ENCODE measurements around the gene TBL1XR1. TPM values are rescaled to one million over a fixed set of nuclear protein-coding genes. Genes with fewer than 3 reads are reported as not detected.

Gene TBL1XR1
- polyA plus RNA-seq, 3 donors = 138 to 149 (median 138) TPM

- DNase-seq (ENCODE audit: low read depth in 3 of 3, low spot score in 2 of 3) = no peak
These were observed 77.5 kb downstream of the TBL1XR1 start for GRCh38 chr3:177119829-177120228.

- no peak for DNase-seq (ENCODE audit: low read depth in 3 of 3, low spot score in 2 of 3)
These were observed 83.0 kb downstream of the TBL1XR1 start for GRCh38 chr3:177114253-177114652.

DNA sequence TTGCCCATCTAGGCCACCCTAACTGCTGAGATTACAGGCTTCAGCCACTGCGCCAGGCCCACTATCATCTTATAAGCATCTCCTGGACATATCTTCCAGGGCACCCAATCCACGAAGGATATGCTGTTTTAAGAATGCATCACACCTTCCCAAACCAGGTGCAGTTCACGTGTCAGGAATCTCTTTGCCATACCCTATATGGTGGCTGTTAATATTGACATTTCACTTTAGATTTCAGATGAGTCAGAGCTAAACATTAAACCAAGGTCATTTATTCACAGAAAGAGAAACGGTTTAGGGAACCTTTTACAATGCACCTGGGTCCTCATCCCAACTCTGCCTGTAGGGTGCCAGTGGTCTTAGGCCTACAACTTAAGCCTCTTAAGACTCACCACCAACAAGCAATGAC is 85.7 kb downstream of the TBL1XR1 start:
- DNase-seq (ENCODE audit: low read depth in 3 of 3, low spot score in 2 of 3) = no peak

GRCh38 chr3:177110895-177111294 is 86.4 kb downstream of the TBL1XR1 start:
- no peak for DNase-seq (ENCODE audit: low read depth in 3 of 3, low spot score in 2 of 3)

- no peak for DNase-seq (ENCODE audit: low read depth in 3 of 3, low spot score in 2 of 3)
These were observed 86.9 kb downstream of the TBL1XR1 start for GRCh38 chr3:177110386-177110785.

- DNase-seq (ENCODE audit: low read depth in 3 of 3, low spot score in 2 of 3) = no peak
These were observed 87.5 kb downstream of the TBL1XR1 start for GRCh38 chr3:177109688-177110330.

DNA sequence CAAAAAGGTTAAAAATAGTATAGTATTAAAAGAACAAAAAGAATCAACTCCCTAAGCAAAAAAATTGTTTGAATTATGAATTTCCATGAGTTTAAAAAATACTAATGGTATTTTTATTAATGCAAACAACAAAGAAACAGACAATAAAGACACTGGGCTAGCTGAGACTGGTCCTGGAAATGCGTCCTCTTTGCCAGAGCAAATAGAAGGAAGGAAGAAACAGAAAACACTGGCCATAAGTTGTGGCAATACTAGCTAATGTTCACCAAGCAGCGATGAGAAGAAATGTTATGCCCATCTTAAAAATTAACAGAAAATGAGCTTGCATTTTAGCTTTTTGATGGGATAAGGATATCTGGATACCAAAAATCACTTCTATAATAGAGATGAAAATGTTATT is 88.6 kb downstream of the TBL1XR1 start:
- DNase-seq (ENCODE audit: low read depth in 3 of 3, low spot score in 2 of 3) = no peak

- DNase-seq (ENCODE audit: low read depth in 3 of 3, low spot score in 2 of 3) = no peak
These were observed 89.6 kb downstream of the TBL1XR1 start for GRCh38 chr3:177107461-177108239.

- no peak for DNase-seq (ENCODE audit: low read depth in 3 of 3, low spot score in 2 of 3)
These were observed 90.7 kb downstream of the TBL1XR1 start for GRCh38 chr3:177106594-177106993.

DNA sequence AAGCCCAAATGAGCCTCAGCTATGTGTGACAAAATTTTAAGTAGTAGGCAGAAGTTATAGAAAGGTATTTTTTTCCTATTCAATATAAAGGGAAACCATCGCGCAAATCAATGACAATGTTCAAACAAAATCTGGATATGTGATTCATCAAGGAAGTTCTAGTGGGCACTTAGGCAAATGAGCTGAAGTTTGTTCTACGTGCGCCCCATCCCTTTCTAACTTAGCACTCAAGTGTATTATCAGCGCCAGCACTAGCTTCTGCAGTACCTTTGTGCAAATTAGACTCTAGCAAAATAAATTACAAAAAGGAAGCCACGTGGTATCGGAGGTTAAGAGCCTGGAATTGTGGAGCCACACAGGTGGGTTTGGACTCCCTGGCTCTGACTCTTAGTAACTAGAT is 91.1 kb downstream of the TBL1XR1 start:
- no peak for DNase-seq (ENCODE audit: low read depth in 3 of 3, low spot score in 2 of 3)

- DNase-seq (ENCODE audit: low read depth in 3 of 3, low spot score in 2 of 3) = no peak
These were observed 91.7 kb downstream of the TBL1XR1 start for GRCh38 chr3:177105623-177106022.

GRCh38 chr3:177104299-177104992 is 92.8 kb downstream of the TBL1XR1 start:
- DNase-seq (ENCODE audit: low read depth in 3 of 3, low spot score in 2 of 3) = no peak

DNA sequence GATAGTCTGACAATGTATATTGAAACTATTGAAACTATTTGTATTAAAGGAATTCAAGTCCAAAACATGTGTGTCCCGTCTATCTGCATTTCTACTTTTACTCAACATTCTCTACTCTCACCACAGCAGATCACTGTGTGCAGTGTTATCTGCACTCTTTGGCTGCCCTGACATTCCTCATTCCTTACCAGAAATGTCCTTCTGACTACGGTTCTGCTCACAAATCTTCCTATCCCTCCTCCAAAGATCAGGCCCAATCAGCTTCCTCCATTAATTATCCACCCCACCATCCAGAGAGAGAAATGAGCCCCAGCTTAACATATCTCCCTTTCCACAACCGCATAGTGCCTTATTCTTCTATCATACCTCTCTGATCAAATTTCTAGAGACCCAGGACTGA is 94.7 kb downstream of the TBL1XR1 start:
- DNase-seq (ENCODE audit: low read depth in 3 of 3, low spot score in 2 of 3) = no peak

GRCh38 chr3:177098551-177098950 is 98.7 kb downstream of the TBL1XR1 start:
- no peak for DNase-seq (ENCODE audit: low read depth in 3 of 3, low spot score in 2 of 3)

- DNase-seq (ENCODE audit: low read depth in 3 of 3, low spot score in 2 of 3) = peak in 1 of 3 donors; percentile 3
These were observed 100.7 kb downstream of the TBL1XR1 start for GRCh38 chr3:177096615-177097014.

- DNase-seq (ENCODE audit: low read depth in 3 of 3, low spot score in 2 of 3) = no peak
These were observed 103.3 kb downstream of the TBL1XR1 start for GRCh38 chr3:177093966-177094365.

- DNase-seq (ENCODE audit: low read depth in 3 of 3, low spot score in 2 of 3) = no peak
These were observed 107.4 kb downstream of the TBL1XR1 start for GRCh38 chr3:177089901-177090300.

DNA sequence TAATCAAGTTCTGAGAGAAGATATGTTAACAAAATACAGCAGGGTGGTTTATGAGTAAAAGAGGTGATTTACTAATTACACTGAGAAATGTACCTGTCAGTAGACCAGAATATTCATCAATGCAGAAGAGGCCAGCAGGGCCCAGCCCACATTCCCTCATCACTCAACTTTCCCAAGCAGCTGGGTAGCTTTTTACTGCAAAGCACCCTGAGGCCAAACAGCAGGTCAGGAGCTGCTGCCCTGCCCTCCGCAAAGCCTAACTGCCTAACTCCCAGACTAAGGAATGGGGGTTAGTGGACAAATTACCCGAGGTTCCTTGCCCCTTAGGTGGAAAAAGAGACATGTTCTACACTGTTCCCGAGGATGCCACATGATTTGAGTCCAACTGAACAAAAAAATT is 108.2 kb downstream of the TBL1XR1 start:
- DNase-seq (ENCODE audit: low read depth in 3 of 3, low spot score in 2 of 3) = no peak

DNA sequence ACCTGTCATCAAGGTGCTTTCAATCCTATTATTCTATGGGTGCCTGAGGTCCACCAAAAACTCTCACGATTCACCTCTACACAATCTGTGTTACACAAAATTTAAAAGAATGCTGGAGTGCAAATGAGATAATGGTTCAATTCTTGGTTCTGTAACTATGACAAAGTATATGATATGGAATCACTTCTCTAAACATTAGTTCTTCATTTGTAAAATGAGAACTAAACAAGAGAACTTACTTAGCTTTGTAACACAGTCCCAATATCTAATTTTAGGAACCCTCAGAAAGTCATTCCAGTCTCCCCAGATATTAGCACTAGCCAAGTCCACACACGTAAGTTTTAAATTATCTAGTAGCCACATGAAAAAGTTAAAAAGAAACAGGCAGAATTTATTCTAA is 111.5 kb downstream of the TBL1XR1 start:
- no peak for DNase-seq (ENCODE audit: low read depth in 3 of 3, low spot score in 2 of 3)

DNA sequence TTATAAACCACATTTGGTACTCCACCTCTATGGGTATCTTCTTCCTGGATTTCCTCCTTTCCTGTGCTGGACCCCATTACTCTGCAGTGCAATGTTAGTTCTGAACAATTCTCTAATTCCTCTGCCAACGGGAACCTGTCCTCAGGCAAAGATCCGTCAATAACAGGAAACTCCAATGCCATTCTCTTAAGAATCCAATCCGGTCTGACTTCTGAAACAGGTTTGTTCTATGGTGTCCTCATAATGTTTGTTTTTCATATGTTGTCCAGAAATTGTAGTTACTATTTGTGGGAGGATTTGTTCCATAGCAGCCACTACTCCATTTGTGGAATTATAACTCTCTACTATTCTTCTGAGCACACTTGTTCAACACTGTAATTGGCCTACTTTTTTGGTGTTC is 112.7 kb downstream of the TBL1XR1 start:
- no peak for DNase-seq (ENCODE audit: low read depth in 3 of 3, low spot score in 2 of 3)

DNA sequence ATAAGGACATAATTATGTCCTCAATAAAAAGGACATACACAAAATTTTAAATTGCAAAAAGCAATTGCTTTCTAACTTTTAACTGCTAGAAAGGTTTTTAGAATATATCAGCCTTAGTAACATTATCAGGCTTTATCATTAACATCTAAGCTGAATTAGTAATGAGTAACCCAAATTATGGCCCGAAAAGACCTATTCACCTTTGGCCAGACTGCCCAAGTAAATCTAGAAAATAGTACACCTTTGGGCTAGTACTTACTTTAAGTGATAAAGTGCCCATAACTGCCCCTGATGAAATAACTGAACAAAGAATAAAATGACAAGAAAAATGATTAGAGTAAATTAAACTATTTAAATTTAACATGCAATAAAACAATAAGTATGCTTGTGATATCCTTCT is 117.2 kb downstream of the TBL1XR1 start:
- DNase-seq (ENCODE audit: low read depth in 3 of 3, low spot score in 2 of 3) = no peak

DNA sequence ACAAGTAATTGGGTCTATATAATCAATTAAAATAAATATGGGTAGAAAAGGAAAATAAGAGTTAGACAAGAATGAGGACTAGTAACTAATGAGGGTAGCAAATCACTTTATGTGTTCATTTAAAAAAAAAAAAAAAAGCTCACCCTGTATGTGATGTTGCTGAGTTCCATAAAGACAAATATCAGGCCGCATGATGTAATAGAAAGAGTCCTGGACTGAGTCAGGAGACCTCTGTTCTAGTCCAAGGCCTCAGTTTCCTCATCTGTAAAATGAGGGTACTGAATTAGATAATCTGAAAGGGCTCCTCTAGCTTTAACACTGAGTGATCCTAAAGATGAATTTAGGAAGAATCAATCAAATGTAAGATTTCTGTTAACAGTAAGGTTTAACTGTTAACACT is 117.6 kb downstream of the TBL1XR1 start:
- no peak for DNase-seq (ENCODE audit: low read depth in 3 of 3, low spot score in 2 of 3)

Data from right renal cortex interstitium (tissue), 3 donors.